ENCODE results near the gene FEM1C. TPM values are rescaled to one million over a fixed set of nuclear protein-coding genes. Genes with fewer than 3 reads are reported as not detected.

FEM1C gene
- total and polyA plus RNA-seq, 9 of the 15 experiments (the other 6 are each of a cell fraction or from before 2014, with no cell fraction given): 1.4 to 9.3 (median 4.3) TPM

GRCh38 chr5:115486728-115487127 is 57.8 kb downstream of the FEM1C start:
- CTCF ChIA-PET (ENCODE audit: low intra/inter-chr PET ratio): no interaction called here
- FAIRE-seq: no peak
- Histone ChIP-seq H3K4me3 (no peak overlapping the region), H3K79me2 (ENCODE audit: control insufficient read depth, insufficient read depth, low read length) (no peaks in the 10 kb centered on the region), H3K4me1 (replicated peaks in 1 of 2; ENCODE audit: control insufficient read depth in 2 of 2, insufficient read depth in 2 of 2, low read length in 2 of 2) (no peaks in the 10 kb centered on the region), H3K4me2 (ENCODE audit: insufficient read depth, low read length) (no peak overlapping the region), H4K20me1 (replicated peaks; ENCODE audit: control insufficient read depth, insufficient read depth, low read length) (no peaks in the 10 kb centered on the region), H3K9me3 (replicated peaks; ENCODE audit: control insufficient read depth, insufficient read depth, low read depth, low read length) (no peaks in the 10 kb centered on the region), H3K9ac (ENCODE audit: insufficient read depth in 1 of 2, low read depth in 2 of 2, low read length in 2 of 2) (no peak overlapping the region), H3K36me3 (ENCODE audit: control insufficient read depth, insufficient read depth, low read length) (no peaks in the 10 kb centered on the region), H3K27ac (ENCODE audit: extremely low read depth, low read depth, low read length) (no peak overlapping the region), H3K27me3 (ENCODE audit: control insufficient read depth in 2 of 2, insufficient read depth in 2 of 2, low read length in 2 of 2) (peaks cover 0 to 6% of the 10 kb centered on the region in 2 experiments; a peak in 2 of 5 replicates), H2AFZ (ENCODE audit: low read depth, low read length) (no peak overlapping the region), H3K9me1 (ENCODE audit: control insufficient read depth, insufficient read depth, low read length) (no peaks in the 10 kb centered on the region)
- in situ Hi-C loops (cut with MboI): no loop called here
- intact Hi-C loops (cut with micrococcal nuclease): no loop called here
- BruUV-seq (replicated peaks): no TSS peak
- POLR2A ChIA-PET: interaction anchor here (0.8 kb wide), 1 partner anchor 353 kb away, joined by 3 read pairs; no protein-coding TSS in a partner anchor
- no peak for TF ChIP-seq ZBED1 (IDR thresholded peaks at IDR 0.05)
- no peak for TF ChIP-seq RAD21 (CRISPR knock-in tag; conservative IDR thresholded peaks at IDR 0.05 in 1 of 2, IDR thresholded peaks at IDR 0.05 in 1 of 2)
- TF ChIP-seq UBTF (IDR thresholded peaks at IDR 0.05; ENCODE audit: borderline replicate concordance in 1 of 2, low read depth in 2 of 2, low read length in 2 of 2): no peak
- TF ChIP-seq PRPF4 (IDR thresholded peaks at IDR 0.05; ENCODE audit: insufficient read depth, low read depth, low read length, poor library complexity, severe bottlenecking): no peak
- TF ChIP-seq ZNF507 (tag; conservative IDR thresholded peaks at IDR 0.05): no peak
- TF ChIP-seq DPF2 (IDR thresholded peaks at IDR 0.05): no peak
- TF ChIP-seq TAF1 (IDR thresholded peaks at IDR 0.05; ENCODE audit: control insufficient read depth, extremely low read depth, insufficient read depth, low read length, severe bottlenecking): no peak
- no peak for TF ChIP-seq ZNF398 (CRISPR knock-in tag; IDR thresholded peaks at IDR 0.05)
- no peak for TF ChIP-seq PHB2 (IDR thresholded peaks at IDR 0.05; ENCODE audit: low read depth)
- TF ChIP-seq ZNF347 (CRISPR knock-in tag; IDR thresholded peaks at IDR 0.05; ENCODE audit: low read depth): no peak
- no peak for TF ChIP-seq RFX5 (IDR thresholded peaks at IDR 0.05; ENCODE audit: low read depth, low read length)
- no peak for TF ChIP-seq DMBX1 (CRISPR knock-in tag; IDR thresholded peaks at IDR 0.05; ENCODE audit: borderline replicate concordance)
- TF ChIP-seq MCM7 (IDR thresholded peaks at IDR 0.05): no peak
- no peak for TF ChIP-seq FOXP4 (CRISPR knock-in tag; IDR thresholded peaks at IDR 0.05; ENCODE audit: borderline replicate concordance)
- TF ChIP-seq ZNF41 (CRISPR knock-in tag; conservative IDR thresholded peaks at IDR 0.05): no peak
- TF ChIP-seq TAL1 (IDR thresholded peaks at IDR 0.05): no peak
- no peak for TF ChIP-seq CC2D1A (IDR thresholded peaks at IDR 0.05)
- TF ChIP-seq SMAD2 (IDR thresholded peaks at IDR 0.05; ENCODE audit: low read depth, low read length): no peak
- ATAC-seq: no peak
- 0% methylated on average over 2 of the region's 2 CpGs for WGBS (ENCODE audit: insufficient coverage, low coverage, missing lambda C conversion rate)
- DNase-seq (ENCODE audit: extremely low read depth in 1 of 4, low spot score in 3 of 4): no peak
